ENCODE data around the gene PRKCE.
A peak's percentile ranks its signal among the peaks of the same experiment; 100 is the strongest.

PRKCE gene

DNA sequence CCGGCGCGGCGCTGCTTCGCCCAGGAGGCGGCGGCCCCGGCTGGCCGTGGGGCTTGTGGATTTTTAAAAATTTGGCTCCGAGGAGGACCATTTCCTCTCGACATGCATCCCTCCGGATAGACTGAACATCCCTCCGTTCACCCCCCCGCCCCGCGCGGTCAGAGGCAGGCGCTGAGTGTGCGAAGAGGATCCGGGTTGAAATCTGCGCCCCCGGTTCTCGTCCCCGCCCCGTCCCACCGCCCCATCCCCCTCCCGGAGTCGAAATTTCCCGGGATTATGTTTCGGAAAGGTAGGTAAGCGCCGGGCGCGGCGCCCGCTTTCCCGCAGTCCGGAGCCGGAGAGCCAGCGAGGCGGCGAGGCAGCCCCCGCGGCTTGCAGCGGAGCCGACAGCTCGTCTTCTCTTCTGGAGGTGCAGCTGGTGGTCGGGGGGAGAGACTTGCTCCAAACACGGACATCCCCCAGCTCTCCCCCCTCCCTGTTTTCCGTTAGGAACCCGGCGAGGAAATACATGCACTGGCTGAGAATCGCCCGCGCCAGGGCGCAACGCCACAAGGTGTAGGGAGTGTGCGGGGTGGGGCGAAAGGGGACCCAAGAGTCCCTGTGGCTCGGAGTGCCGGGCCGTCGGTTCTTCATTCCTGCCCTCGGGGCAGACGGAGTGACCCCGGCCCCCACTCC lies at the start of gene PRKCE:
TSS of gene PRKCE (plus strand) at position 261 of the 675 bp plus-strand sequence.
- Histone ChIP-seq H3K36me3 (ENCODE audit: insufficient read depth, low read length) (no peaks in the 10 kb centered on the region), H3K9me3 (ENCODE audit: control insufficient read depth, insufficient read depth, low read length) (no peaks in the 10 kb centered on the region), H3K4me1 (ENCODE audit: insufficient read depth, low read length) (no peaks in the 10 kb centered on the region), H3K9ac (ENCODE audit: low read depth, low read length) (peak within 1 kb of the TSS; percentile 89)

DNA sequence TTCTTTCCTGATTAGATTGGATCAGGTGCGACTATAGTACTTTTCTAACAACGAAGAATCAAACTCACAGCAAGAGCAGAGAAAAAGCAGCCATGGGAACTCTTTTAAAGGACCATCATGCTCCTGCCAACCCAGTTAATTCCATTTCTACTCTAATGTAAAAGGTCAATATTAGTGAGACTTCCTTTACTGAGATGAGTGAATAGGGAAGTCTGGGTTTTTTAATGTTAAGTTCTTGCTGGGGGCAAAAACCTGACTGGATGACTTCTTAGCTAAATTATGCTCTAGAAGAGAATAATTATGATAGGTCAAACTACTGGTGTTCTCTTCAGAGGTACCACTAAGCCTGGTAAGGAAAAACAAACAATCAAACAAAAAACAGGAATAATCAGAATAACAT lies 48.9 kb upstream of the PRKCE start:
- peaks cover 12% of the 10 kb centered on the region for H3K36me3 ChIP-seq (ENCODE audit: insufficient read depth, low read length)
- no peaks in the 10 kb centered on the region for H3K9me3 ChIP-seq (ENCODE audit: control insufficient read depth, insufficient read depth, low read length)
- H3K9ac ChIP-seq (ENCODE audit: low read depth, low read length) = no peak overlapping the region
- H3K4me1 ChIP-seq (ENCODE audit: insufficient read depth, low read length) = no peaks in the 10 kb centered on the region

GRCh38 chr2:45605116-45605515 lies 46.4 kb upstream of the PRKCE start:
- Histone ChIP-seq H3K9ac (ENCODE audit: low read depth, low read length) (no peak overlapping the region), H3K36me3 (ENCODE audit: insufficient read depth, low read length) (peaks cover 7% of the 10 kb centered on the region), H3K4me1 (ENCODE audit: insufficient read depth, low read length) (no peaks in the 10 kb centered on the region), H3K9me3 (ENCODE audit: control insufficient read depth, insufficient read depth, low read length) (no peaks in the 10 kb centered on the region)

DNA sequence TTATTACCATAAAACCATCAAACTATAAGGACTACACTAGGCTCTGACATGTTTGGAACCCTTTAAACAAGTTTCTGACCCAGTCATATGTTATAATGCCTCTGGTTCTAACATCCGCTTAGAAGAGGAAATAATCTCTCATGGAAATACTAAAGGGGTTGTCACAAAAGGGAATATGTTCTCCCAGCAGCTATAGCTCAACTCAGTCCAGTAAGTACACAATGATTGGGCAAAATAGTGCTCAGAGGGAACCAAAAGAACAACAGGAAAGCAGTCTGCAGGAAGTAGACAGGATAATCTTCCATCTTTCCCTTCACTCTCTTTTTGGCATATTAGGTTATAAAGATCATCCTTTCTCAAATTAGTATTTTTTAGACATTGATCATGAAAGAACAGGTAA lies 44.7 kb upstream of the PRKCE start:
- Histone ChIP-seq H3K36me3 (ENCODE audit: insufficient read depth, low read length) (no peaks in the 10 kb centered on the region; the same call in none of the 2 replicates), H3K4me1 (ENCODE audit: insufficient read depth, low read length) (0 out of 2 replicates have a peak, but pooled peaks cover under 1% of the 10 kb centered on the region), H3K9me3 (ENCODE audit: control insufficient read depth, insufficient read depth, low read length) (no peaks in the 10 kb centered on the region)

DNA sequence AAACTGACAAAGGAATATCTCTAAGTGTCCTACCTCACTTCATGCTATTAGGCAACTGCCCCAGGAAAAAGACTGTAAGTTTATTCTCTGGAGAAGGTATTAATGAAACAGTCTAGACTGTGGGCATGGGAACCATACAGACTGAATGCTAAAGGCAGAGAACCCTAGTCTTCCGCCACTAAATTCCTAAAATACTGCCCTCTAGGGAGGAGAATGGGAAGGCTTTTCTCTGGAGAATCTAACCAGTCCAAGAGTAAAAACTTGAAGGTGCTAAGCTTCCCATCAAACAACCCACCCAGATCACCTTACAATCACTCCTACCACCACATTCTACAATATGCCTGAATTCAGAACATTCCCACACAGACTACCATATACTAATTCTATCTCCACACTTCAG lies 43.8 kb upstream of the PRKCE start:
- no peak overlapping the region for H3K9ac ChIP-seq (ENCODE audit: low read depth, low read length)
- 0 out of 2 replicates have a peak, but pooled peaks cover 3% of the 10 kb centered on the region for H3K4me1 ChIP-seq (ENCODE audit: insufficient read depth, low read length)
- no peaks in the 10 kb centered on the region; the same call in none of the 2 replicates for H3K36me3 ChIP-seq (ENCODE audit: insufficient read depth, low read length)
- no peaks in the 10 kb centered on the region for H3K9me3 ChIP-seq (ENCODE audit: control insufficient read depth, insufficient read depth, low read length)

More for the DNA sequence above, 44.7 kb upstream of the PRKCE start:
- H3K9ac ChIP-seq (ENCODE audit: low read depth, low read length) = no peak overlapping the region

GRCh38 chr2:45610281-45611019 lies 41.0 kb upstream of the PRKCE start:
- no peaks in the 10 kb centered on the region for H3K36me3 ChIP-seq (ENCODE audit: insufficient read depth, low read length)
- peak overlapping the region; percentile 99 for H3K9ac ChIP-seq (ENCODE audit: low read depth, low read length)
- no peaks in the 10 kb centered on the region for H3K9me3 ChIP-seq (ENCODE audit: control insufficient read depth, insufficient read depth, low read length)
- 0 out of 2 replicates have a peak, but pooled peaks cover 3% of the 10 kb centered on the region for H3K4me1 ChIP-seq (ENCODE audit: insufficient read depth, low read length)

DNA sequence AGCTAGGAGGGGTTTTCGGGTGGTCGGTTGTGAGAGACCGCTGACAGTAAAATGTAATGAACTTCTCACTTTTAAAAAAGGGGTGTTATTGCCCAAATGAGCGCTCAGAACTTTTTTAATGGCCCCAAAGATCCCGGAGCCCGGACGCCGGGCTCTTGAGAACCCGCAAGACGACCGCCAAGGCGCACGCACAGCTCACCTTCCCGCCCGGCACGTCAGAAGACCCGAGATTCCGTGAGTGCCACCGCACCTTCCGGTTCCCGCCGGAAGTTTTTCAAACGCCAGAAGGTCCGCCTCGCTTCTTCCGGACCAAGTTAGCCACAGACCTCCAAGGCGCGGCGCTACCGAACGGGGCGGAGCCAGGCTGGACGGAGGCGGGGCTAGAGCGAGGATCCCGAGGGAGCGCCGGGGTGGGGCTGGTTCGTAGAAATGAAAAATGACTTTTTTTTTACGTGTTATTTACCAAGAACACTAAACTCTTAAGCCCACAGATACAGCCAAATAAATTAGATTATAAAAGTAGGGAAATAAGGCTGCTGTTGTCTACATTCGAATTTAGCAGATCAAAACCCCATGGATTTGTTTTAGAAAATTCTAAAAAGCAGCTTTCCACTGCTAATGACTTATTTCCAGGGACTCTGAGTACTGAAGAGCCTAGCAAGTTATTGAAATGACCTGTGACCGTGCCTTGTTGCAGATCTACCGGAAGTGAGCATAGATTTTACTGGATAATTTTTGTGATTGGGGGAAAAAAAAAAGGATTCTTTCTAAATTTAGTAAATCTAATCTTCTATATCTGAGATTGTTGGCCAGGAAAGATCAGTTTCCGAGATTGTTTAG lies 40.2 kb upstream of the PRKCE start, which contains the start of gene SRBD1:
TSS of gene SRBD1 (minus strand) at position 248 of the 840 bp plus-strand sequence. CDS start 5,826 bp downstream, outside the sequence.
- H3K9me3 ChIP-seq (ENCODE audit: control insufficient read depth, insufficient read depth, low read length) = no peaks in the 10 kb centered on the region
- 0 out of 2 replicates have a peak, but pooled peaks cover 3% of the 10 kb centered on the region for H3K4me1 ChIP-seq (ENCODE audit: insufficient read depth, low read length)
- H3K36me3 ChIP-seq (ENCODE audit: insufficient read depth, low read length) = no peaks in the 10 kb centered on the region
- peak within 1 kb of the TSS; percentile 99 for H3K9ac ChIP-seq (ENCODE audit: low read depth, low read length)

DNA sequence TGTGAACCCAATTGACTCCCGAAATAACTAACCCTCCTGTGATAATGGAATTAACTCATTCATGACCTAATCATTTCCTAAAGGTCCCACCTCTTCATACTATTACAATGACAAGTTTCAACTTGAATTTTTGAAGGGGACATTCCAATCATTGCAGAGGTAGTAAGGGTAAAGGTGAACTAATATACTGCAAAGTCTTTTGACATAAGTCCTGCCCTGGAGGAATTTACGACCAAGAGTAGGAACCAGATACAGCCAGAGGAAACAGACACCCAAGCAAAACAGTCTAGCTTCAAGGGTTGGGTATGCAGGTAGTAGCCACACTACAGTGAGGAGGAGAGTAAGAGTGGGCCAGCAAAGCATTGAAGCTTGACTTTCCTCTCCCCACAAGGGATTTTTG lies 39.2 kb upstream of the PRKCE start:
- Histone ChIP-seq H3K9ac (ENCODE audit: low read depth, low read length) (no peak overlapping the region), H3K36me3 (ENCODE audit: insufficient read depth, low read length) (no peaks in the 10 kb centered on the region), H3K4me1 (ENCODE audit: insufficient read depth, low read length) (0 out of 2 replicates have a peak, but pooled peaks cover 3% of the 10 kb centered on the region), H3K9me3 (ENCODE audit: control insufficient read depth, insufficient read depth, low read length) (no peaks in the 10 kb centered on the region)

- H3K9me3 ChIP-seq (ENCODE audit: control insufficient read depth, insufficient read depth, low read length) = no peaks in the 10 kb centered on the region
- H3K36me3 ChIP-seq (ENCODE audit: insufficient read depth, low read length) = no peaks in the 10 kb centered on the region
- no peak overlapping the region for H3K9ac ChIP-seq (ENCODE audit: low read depth, low read length)
- H3K4me1 ChIP-seq (ENCODE audit: insufficient read depth, low read length) = 0 out of 2 replicates have a peak, but pooled peaks cover 3% of the 10 kb centered on the region
These were observed 38.7 kb upstream of the PRKCE start for GRCh38 chr2:45612731-45613130.

DNA sequence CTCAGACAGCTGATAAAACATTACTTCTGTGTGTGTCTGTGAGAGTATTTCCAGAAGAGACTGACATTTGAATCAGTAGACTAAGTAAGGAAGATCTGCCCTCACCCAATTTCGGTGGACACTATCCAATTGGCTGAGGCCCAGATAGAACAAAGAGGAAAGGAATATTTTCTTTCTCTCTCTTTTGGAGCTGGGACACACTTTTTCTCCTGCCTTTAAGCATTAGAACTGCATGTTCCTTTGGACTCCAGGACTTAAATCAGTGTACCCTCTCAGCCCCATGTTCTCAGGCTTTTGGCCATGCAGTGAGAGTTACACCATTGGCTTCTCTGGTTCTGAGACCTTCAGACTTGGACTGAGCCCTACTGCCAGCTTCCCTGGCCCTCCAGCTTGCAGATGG lies 37.1 kb upstream of the PRKCE start:
- no peak overlapping the region for H3K9ac ChIP-seq (ENCODE audit: low read depth, low read length)
- no peaks in the 10 kb centered on the region for H3K36me3 ChIP-seq (ENCODE audit: insufficient read depth, low read length)
- H3K9me3 ChIP-seq (ENCODE audit: control insufficient read depth, insufficient read depth, low read length) = no peaks in the 10 kb centered on the region
- H3K4me1 ChIP-seq (ENCODE audit: insufficient read depth, low read length) = 0 out of 2 replicates have a peak, but pooled peaks cover 3% of the 10 kb centered on the region

DNA sequence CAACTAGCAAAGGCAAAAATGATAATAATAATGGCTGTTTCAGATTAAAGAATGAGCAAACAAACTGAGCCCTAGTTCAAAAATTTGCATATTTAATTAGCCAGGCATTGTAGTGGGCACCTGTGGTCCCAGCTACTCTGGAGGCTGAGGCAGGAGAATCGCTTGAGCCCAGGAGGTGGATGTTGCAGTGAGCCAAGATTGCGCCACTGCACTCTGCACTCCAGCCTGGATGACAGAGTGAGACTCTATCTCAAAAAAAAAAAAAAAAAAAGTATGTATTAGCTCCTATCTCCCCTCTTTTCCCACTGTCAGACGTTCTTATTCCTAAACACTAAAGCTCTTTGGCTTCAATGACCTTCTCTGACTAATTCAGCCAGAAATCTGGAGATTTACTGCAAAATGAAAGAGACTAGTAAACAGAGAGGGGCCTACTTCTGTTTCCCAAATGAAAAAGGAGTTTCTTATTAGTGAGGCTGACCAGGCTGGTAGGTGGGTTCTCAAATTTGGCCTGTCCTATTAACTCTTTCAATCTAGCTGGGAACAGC lies 36.5 kb upstream of the PRKCE start:
- H3K9me3 ChIP-seq (ENCODE audit: control insufficient read depth, insufficient read depth, low read length) = no peaks in the 10 kb centered on the region
- no peak overlapping the region for H3K9ac ChIP-seq (ENCODE audit: low read depth, low read length)

DNA sequence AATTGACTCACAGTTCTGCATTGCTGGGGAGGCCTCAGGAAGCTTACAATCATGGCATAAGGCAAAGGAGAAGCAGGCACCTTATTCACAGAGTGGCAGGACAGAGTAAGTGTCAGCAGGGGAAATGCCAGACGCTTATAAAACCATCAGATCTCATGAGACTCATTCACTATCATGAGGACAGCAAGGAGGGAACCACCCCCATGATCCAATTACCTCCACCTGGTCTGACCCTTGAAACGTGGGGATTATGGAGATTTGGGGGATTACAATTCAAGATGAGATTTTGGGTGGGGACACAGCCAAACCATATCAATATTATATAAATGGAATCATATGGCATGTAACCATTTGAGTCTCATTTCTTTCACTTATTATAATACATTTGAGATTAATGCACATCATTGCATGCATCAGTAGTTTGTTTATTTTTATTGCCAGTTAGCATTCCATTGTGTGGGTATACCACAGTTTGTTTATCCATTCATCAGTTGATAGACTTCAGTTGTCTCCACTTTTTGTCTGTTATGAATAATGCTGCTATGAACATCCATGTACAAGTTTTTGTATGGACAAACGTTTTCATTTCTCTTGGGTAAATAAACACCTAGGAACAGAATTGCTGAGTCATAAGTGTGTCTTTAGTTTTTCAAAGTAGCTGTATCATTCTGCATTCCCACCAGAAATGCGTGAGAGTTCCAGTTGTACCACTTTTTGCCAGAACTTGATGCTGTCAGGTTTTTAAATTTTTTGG lies 34.6 kb upstream of the PRKCE start:
- Histone ChIP-seq H3K9ac (ENCODE audit: low read depth, low read length) (no peak overlapping the region), H3K4me1 (ENCODE audit: insufficient read depth, low read length) (0 out of 2 replicates have a peak, but pooled peaks cover 2% of the 10 kb centered on the region), H3K9me3 (ENCODE audit: control insufficient read depth, insufficient read depth, low read length) (no peaks in the 10 kb centered on the region), H3K36me3 (ENCODE audit: insufficient read depth, low read length) (no peaks in the 10 kb centered on the region)

More for the DNA sequence above, 36.5 kb upstream of the PRKCE start:
- Histone ChIP-seq H3K4me1 (ENCODE audit: insufficient read depth, low read length) (0 out of 2 replicates have a peak, but pooled peaks cover 3% of the 10 kb centered on the region), H3K36me3 (ENCODE audit: insufficient read depth, low read length) (no peaks in the 10 kb centered on the region)

DNA sequence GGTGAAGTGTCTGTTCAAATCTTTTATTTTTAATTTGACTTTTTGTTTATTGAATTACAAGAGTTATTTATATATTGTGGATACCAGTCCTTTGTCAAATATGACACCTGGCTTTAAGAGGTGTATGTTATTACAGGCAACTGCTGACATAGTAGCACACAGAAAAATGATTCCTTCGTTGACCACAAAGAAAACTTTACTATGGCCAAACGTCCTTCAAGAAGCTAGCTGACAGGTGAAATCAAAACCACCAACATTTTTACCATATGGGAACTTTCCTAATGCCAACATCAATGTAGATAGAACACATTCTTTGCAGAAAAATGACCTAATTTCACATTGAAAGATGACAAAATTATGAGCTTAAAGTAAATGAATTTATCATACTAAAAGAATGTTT lies 34.0 kb upstream of the PRKCE start:
- no peaks in the 10 kb centered on the region for H3K4me1 ChIP-seq (ENCODE audit: insufficient read depth, low read length)
- no peaks in the 10 kb centered on the region for H3K9me3 ChIP-seq (ENCODE audit: control insufficient read depth, insufficient read depth, low read length)
- no peaks in the 10 kb centered on the region for H3K36me3 ChIP-seq (ENCODE audit: insufficient read depth, low read length)
- H3K9ac ChIP-seq (ENCODE audit: low read depth, low read length) = no peak overlapping the region

Measured in ES-I3 (cell line).